ENCODE results near the gene SUGP1.

DNA sequence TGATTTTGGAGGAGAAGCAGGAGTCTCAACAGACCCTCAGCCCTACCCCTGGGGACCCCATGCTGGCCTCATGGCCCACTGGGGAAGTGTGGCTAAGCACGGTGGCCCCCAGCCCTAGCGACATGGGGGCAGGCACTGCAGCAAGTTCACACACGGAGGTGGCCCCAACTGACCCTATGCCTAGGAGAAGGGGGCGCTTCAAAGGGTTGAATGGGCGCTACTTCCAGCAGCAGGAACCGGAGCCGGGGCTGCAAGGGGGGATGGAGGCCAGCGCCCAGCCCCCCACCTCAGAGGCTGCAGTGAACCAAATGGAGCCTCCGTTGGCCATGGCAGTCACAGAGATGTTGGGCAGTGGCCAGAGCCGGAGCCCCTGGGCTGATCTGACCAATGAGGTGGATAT lies 93.6 kb downstream of the SUGP1 start:
- no peak for TF ChIP-seq EZH2 (IDR thresholded peaks at IDR 0.05; ENCODE audit: borderline replicate concordance, low read depth, low read length, poor library complexity, severe bottlenecking)
- TF ChIP-seq CTCF (conservative IDR thresholded peaks at IDR 0.05; ENCODE audit: low read depth, low read length): no peak
